Activated T-cell treated with anti-CD3 and anti-CD28 coated beads, Interleukin-2, amount 50 U/mL, for 4 hours (primary cell): Measurements from ENCODE around the gene UNG. TPM values are rescaled to one million over a fixed set of nuclear protein-coding genes. Genes with fewer than 3 reads are reported as not detected.

ENCODE experiments used
- ATAC-seq, 2 donors: fragments of 200-7000 bp; cut with Tn5 transposase; one replicate each; pipeline ENCODE4 v1.10.0; 2021
- DNase-seq: peaks from one replicate; pipeline ENCODE4 v3.0.0-alpha.2; 2020
- H3K27me3 Mint-ChIP-seq: one replicate; pipeline ENCODE4 v1.8.0; 2021; ENCODE audit warnings: low read depth, mixed read lengths
- H3K36me3 Mint-ChIP-seq: one replicate; pipeline ENCODE4 v1.8.0; 2022; ENCODE audit warnings: mixed read lengths; ENCODE audit not compliant: insufficient read depth
- H3K4me1 Mint-ChIP-seq: one replicate; pipeline ENCODE4 v1.8.0; 2021; ENCODE audit warnings: low read depth, mixed read lengths
- H3K4me3 Mint-ChIP-seq: one replicate; pipeline ENCODE4 v1.8.0; 2021; ENCODE audit warnings: mild to moderate bottlenecking, moderate library complexity, mixed read lengths
- H3K9me3 Mint-ChIP-seq: one replicate; pipeline ENCODE4 v1.8.0; 2021; ENCODE audit warnings: mixed read lengths
- total RNA-seq, 3 donors: library from RNA; stranded (reverse); gene quantifications; one replicate each; pipeline ENCODE4 v1.2.1, GENCODE V29; 2021

UNG gene
- total RNA-seq, 3 donors from 2014 or later = 91.9 to 134 (median 117) TPM

DNA sequence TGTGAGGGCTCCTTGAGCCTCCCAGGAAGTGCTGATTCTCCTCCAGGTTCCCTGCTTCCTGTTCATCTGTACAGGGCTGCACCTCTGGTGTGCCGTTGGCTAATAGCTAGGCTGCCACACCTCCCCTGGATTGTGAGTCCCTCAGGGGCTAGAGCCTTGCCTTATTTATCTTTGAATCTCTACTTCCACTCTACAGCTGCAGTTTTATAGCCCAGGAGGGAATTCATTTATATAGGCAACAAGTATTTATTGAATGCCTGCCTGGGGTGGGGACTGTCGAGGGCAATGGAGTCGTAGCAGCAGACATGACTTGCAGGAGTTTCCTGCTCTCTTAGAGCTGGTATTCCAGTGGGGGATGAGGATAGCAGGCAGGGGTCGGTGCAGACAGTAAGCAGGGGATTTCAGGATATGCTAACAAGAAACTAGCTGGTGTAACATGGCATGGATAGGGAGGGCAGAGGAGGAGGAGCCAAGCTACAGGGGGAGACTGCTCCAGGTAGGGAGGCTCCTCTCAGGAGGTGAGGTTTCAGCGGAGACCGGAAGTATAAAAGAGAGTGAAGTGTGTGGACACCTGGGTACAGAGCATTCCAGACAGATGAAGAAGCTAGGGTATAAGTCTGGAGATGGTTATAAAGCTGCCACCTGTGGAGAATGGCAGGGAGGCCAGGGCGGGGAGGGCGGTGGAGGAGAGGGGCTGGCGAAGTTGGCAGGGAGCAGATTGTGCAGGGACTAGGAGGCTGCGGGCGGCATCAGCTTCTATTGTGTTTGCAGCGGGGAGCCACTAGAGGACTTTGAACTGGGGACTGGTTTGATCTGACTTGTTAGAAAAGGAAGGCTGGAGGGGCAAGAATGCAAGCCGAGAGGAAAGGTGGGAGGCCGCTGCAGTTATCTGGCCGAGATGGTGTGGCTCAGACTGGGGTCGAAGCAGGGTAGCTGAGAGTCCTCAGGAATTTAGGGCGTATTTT lies 27.8 kb upstream of the UNG start:
- ATAC-seq = no peak
- Mint-ChIP-seq H3K4me3 (no peak overlapping the region), H3K4me1 (no peaks in the 10 kb centered on the region), H3K27me3 (no peaks in the 10 kb centered on the region), H3K36me3 (peaks cover 31% of the 10 kb centered on the region), H3K9me3 (peaks cover under 1% of the 10 kb centered on the region)
- no peak for DNase-seq

DNA sequence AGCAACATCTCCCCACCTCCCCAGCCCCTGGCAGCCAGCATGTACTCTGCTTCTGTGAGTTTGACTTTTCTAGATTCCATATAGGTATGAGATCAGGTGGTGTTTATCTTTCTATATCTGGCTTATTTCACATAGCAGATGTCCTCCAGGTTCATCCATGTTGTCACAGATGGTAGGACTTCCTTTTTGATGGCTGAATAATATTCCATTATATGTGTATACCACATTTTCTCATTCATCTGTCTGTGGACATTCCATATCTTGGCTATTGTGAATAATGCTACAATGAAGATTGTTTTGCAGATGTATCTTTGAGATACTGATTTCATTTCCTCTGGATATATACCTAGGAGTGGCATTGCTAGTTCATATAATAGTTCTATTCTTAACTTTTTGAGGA lies 22.5 kb upstream of the UNG start:
- peaks cover 56% of the 10 kb centered on the region for H3K36me3 Mint-ChIP-seq
- H3K9me3 Mint-ChIP-seq = peaks cover 14% of the 10 kb centered on the region
- no peak for DNase-seq
- no peak overlapping the region for H3K4me3 Mint-ChIP-seq
- no peaks in the 10 kb centered on the region for H3K4me1 Mint-ChIP-seq
- H3K27me3 Mint-ChIP-seq = no peaks in the 10 kb centered on the region
- ATAC-seq = no peak

DNA sequence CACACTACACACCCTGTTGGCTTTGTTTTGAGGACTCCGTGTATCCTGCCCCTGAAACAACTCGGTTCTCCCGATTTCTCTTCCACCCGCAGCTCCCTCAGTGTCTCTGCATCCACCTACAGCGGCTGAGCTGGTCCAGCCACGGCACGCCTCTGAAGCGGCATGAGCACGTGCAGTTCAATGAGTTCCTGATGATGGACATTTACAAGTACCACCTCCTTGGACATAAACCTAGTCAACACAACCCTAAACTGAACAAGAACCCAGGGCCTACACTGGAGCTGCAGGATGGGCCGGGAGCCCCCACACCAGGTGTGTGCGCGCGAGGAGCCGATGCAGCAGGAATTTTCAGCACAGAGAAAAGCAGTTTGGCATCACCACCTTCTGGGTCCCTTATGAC lies 14.6 kb upstream of the UNG start:
- Mint-ChIP-seq H3K27me3 (no peaks in the 10 kb centered on the region), H3K36me3 (peaks cover 39% of the 10 kb centered on the region), H3K9me3 (peaks cover 10% of the 10 kb centered on the region), H3K4me1 (no peaks in the 10 kb centered on the region), H3K4me3 (no peak overlapping the region)
- ATAC-seq (no peak), DNase-seq (no peak)

DNA sequence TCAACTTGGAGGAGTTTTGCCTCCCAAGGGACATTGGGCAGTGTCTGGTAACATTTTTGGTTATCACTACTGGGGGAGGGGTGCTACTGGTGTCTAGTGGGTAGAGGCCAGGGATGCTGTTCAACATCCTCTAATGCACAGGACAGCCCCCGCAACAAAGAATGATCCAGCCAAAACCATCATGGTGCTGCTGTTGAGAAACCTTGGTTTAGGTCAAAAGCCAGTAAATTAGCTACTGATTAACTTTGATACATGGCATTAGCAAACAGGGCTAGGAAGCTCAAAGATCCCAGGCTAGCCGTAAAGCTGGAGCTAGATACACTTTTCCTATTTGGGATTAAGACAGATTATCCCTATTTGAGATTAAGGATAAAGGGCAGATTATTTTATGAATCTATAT lies 13.0 kb upstream of the UNG start:
- no peaks in the 10 kb centered on the region for H3K27me3 Mint-ChIP-seq
- no peaks in the 10 kb centered on the region for H3K4me1 Mint-ChIP-seq
- H3K9me3 Mint-ChIP-seq = peaks cover 4% of the 10 kb centered on the region
- no peak for DNase-seq
- peaks cover 36% of the 10 kb centered on the region for H3K36me3 Mint-ChIP-seq
- no peak for ATAC-seq
- no peak overlapping the region for H3K4me3 Mint-ChIP-seq

DNA sequence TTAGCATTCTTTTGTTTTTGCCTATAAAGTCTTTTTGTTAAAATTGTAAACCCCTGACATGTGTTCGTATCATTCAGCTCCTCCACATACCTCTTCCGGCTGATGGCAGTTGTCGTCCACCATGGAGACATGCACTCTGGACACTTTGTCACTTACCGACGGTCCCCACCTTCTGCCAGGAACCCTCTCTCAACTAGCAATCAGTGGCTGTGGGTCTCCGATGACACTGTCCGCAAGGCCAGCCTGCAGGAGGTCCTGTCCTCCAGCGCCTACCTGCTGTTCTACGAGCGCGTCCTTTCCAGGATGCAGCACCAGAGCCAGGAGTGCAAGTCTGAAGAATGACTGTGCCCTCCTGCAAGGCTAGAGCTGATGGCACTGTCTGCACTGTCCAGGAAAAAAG lies 11.8 kb upstream of the UNG start:
- H3K27me3 Mint-ChIP-seq = no peaks in the 10 kb centered on the region
- H3K9me3 Mint-ChIP-seq = no peaks in the 10 kb centered on the region
- H3K4me3 Mint-ChIP-seq = no peak overlapping the region
- H3K36me3 Mint-ChIP-seq = peaks cover 29% of the 10 kb centered on the region
- ATAC-seq = no peak
- no peak for DNase-seq
- H3K4me1 Mint-ChIP-seq = peaks cover 4% of the 10 kb centered on the region

DNA sequence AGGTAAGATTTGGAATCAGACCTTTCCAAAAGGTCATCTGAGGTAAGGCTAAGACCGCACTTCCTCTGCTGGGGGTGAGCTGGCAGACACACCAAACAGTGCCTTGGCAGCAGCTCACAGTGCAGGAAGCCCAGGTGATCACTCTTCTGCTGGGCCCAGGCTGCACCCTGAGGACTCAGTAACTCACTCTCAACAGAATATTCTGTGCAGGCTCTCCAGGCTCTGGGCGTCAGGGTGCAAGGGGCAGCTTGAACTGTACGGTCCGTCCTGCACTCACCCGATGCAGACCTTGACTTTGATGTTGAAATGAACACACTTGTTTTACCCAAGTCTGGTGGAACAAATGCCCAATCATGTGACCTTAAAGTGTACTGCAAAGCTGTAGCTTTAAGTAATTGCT lies 10.1 kb upstream of the UNG start:
- Mint-ChIP-seq H3K36me3 (peaks cover 22% of the 10 kb centered on the region), H3K9me3 (no peaks in the 10 kb centered on the region), H3K4me1 (peaks cover 17% of the 10 kb centered on the region), H3K27me3 (no peaks in the 10 kb centered on the region), H3K4me3 (no peak overlapping the region)
- DNase-seq (no peak), ATAC-seq (no peak)

DNA sequence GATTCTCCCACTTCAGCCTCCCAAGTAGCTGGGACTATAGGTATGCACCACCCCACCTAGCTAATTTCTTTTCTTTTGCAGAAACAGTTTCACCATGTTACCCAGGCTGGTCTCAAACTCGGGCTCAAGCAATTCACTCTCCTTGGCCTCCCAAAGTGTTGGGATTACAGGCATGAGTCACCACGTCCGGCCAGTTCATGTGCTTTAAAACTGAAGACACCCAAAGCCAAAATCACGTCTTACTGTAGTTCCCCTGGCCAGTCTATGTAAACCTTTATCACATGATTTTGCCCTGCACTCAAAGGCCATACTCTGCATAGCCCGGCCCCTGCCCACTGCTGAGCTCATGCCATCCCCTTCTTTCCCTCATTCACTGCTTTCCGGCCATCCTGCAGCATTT lies 8.6 kb upstream of the UNG start:
- ATAC-seq = no peak
- H3K9me3 Mint-ChIP-seq = no peaks in the 10 kb centered on the region
- peaks cover 24% of the 10 kb centered on the region for H3K36me3 Mint-ChIP-seq
- H3K4me3 Mint-ChIP-seq = no peak overlapping the region
- DNase-seq = no peak
- no peaks in the 10 kb centered on the region for H3K27me3 Mint-ChIP-seq
- H3K4me1 Mint-ChIP-seq = peaks cover 32% of the 10 kb centered on the region

DNA sequence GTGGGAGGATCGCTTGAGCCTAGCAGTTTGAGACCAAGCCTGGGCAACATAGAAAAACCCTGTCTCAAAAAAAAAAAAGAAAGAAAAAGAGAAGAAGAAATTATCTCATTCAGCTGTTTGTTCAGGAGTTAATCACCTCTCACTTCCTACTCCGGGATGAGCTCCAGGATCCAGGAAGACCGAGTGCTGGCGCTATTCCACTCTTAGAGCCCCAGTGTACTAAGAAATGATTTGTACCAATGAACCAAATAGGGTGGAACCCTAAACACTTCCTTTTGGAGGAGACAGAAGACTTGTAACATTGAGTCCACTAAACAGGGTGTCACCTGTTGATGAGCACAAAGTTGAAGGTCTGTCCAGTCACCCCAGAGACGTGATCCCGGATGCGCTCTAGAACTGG lies 7.7 kb upstream of the UNG start:
- Mint-ChIP-seq H3K4me3 (no peak overlapping the region), H3K36me3 (peaks cover 24% of the 10 kb centered on the region), H3K9me3 (no peaks in the 10 kb centered on the region), H3K4me1 (peaks cover 33% of the 10 kb centered on the region), H3K27me3 (no peaks in the 10 kb centered on the region)
- DNase-seq = no peak
- ATAC-seq = no peak

DNA sequence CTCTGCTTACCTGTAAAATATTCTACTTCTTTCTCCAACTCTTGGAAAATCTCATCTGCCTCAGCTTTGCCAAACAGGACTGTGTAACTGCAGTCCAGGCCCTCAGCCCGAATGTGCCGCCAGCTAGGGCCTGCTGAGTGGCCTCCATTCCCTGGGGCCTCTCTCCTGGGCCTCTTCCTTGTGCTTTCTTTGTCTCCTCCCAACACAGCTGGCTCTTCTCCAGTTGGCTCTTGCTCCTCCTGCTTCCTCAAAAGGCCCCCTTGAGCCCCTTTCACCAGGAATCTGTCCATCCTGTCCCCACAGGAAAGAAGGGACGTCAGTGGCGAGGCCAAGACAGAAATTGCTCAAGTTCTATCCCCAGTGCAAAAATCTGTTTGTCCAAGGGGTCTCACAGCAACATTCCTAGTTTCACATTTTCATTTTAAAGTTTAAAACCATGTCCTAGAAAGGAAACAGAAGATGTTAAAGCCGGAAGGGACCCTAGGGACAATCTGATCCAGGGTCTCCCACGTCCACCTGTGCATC lies 4.8 kb upstream of the UNG start:
- no peaks in the 10 kb centered on the region for H3K9me3 Mint-ChIP-seq

DNA sequence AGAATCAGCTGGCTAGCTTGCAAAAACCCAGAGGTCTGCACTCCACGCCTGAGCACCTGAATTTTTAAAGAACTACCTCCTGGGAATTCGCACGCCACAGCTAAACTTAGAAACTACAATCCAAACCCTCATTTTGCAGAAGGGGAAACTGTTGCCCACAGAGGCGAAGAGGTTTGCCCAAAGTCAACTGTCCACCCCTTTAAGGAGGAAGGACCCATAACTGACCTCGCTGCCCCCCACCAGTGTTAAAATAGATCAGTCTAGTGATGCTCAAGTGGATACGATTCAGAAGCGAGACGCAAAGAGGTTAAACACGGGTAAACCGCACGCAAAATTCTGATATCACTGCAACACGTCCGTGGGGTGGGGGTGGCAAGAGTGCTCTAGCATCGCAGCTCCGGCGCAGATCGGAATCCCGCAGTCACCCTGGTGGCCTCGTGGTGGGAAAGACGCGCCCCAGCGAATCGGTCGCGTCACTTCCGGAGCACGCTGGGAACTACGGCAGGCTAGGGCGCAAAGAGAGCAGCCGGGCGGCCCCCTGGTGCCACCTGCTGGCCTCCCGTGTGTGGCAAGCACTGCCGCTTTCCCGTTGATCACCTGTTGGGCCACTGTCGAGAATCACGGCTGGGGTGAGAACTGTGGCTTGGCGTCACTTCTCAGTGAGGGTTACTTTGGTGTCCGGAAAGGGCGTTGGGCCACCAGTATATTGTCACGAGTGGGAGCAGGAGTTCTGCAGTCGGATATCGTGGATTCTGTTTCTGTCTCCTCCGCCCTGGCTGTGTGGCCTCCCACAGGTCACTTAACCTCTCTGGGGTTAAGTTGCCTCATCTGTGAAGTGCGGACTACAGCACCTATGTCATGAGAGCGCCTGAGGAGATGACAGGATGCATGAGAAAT lies 4.1 kb upstream of the UNG start, which contains the start of gene ALKBH2:
TSS of gene ALKBH2 (minus strand) at position 451 of the 897 bp plus-strand sequence. CDS start 686 bp downstream, outside the sequence.
- peak within 1 kb of the TSS; percentile 87 for H3K4me3 Mint-ChIP-seq
- H3K9me3 Mint-ChIP-seq = no peaks in the 10 kb centered on the region
- peaks cover 14% of the 10 kb centered on the region for H3K36me3 Mint-ChIP-seq
- no peaks in the 10 kb centered on the region for H3K27me3 Mint-ChIP-seq
- H3K4me1 Mint-ChIP-seq = peaks cover 33% of the 10 kb centered on the region
- ATAC-seq = peak; percentile 67 to 69
- peak; percentile 95 for DNase-seq

More for the DNA sequence above, 4.8 kb upstream of the UNG start:
- Mint-ChIP-seq H3K4me3 (peak overlapping the region; percentile 87), H3K27me3 (no peaks in the 10 kb centered on the region), H3K4me1 (peaks cover 33% of the 10 kb centered on the region), H3K36me3 (peaks cover 14% of the 10 kb centered on the region)
- no peak for ATAC-seq
- DNase-seq = no peak

DNA sequence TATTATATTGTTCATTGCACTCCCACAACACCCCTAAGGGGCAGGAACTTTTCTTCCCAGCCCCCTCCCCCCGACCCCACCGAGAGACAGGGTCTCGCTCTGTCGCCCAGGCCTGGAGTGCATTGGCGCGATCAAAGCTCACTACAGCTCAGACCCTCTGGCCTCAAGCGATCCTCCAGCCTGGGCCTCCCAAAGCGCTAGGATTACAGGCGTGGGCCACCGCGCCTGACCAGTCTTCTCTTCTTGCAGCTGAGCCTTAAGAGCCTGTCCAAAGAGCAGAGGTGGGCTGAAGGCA lies 310 bp upstream of the UNG start:
- ATAC-seq = no peak
- H3K4me3 Mint-ChIP-seq = peak overlapping the region; percentile 83
- no peaks in the 10 kb centered on the region for H3K27me3 Mint-ChIP-seq
- H3K4me1 Mint-ChIP-seq = peaks cover 40% of the 10 kb centered on the region
- no peaks in the 10 kb centered on the region for H3K9me3 Mint-ChIP-seq
- DNase-seq = no peak
- peaks cover 19% of the 10 kb centered on the region for H3K36me3 Mint-ChIP-seq

DNA sequence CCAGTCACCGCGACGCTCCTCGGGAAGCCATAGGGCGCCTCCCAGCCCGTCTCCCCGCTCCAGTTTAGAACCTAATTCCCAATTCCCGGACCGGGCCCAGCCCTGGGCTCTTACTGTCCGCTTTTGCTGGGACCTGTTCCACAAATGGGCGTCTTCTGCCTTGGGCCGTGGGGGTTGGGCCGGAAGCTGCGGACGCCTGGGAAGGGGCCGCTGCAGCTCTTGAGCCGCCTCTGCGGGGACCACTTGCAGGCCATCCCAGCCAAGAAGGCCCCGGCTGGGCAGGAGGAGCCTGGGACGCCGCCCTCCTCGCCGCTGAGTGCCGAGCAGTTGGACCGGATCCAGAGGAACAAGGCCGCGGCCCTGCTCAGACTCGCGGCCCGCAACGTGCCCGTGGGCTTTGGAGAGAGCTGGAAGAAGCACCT lies 797 bp downstream of the UNG start:
- no peaks in the 10 kb centered on the region for H3K9me3 Mint-ChIP-seq
- peaks cover 28% of the 10 kb centered on the region for H3K4me1 Mint-ChIP-seq
- peaks cover 15% of the 10 kb centered on the region for H3K36me3 Mint-ChIP-seq
- no peak for DNase-seq
- H3K27me3 Mint-ChIP-seq = no peaks in the 10 kb centered on the region
- ATAC-seq = peak; percentile 19 to 24
- H3K4me3 Mint-ChIP-seq = peak overlapping the region; percentile 83

DNA sequence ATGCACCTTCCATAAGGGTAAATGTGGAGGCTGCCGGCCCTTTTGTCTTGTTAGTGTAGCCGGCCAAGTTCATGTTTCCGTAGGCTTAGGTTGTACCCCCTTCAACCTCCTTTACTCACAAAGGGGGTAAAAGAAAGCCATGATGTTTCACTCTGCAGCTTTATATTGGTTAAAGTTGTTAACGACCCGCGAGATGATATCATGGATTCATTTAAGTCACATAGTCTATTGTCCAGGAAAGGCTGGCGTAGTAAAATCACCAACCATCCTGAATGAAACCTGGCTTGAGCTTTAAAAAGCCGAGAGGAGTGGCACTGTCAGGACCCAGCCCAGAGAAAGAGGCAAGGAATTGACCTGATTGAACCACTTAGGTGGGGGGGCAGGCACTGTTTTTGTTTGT lies 1.3 kb downstream of the UNG start:
- Mint-ChIP-seq H3K27me3 (no peaks in the 10 kb centered on the region), H3K4me3 (peak overlapping the region; percentile 83), H3K9me3 (no peaks in the 10 kb centered on the region), H3K4me1 (peaks cover 25% of the 10 kb centered on the region), H3K36me3 (peaks cover 18% of the 10 kb centered on the region)
- DNase-seq (no peak), ATAC-seq (peak in 1 of 2 donors; percentile 0)

DNA sequence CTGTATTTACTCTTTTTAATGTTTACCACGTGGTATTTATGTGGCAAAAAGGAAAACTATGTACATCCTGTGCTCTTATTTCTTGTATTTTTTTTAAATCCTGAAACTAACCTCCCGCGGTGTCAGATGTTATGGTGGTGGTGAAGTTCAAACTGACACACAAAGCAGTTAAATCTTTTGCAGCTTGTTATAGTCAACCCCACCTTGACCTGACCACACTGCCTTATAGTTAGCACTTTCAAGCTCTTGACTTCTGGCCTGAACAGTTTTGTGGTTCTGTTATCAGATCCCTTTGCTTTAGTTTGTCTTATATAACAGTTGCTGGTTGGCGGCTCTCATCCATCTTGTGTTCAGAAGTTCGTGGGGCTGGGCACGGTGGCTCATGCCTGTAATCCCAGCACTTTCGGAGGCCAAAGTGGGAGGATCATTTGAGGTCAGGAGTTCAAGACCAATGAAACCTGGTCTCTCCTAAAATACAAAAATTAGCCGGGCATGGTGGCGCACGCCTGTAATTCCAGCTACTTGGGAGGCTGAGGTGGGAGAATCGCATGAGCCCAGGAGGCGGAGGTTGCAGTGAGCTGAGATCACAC lies 2.1 kb downstream of the UNG start:
- no peak for DNase-seq
- Mint-ChIP-seq H3K4me3 (peak overlapping the region; percentile 83), H3K27me3 (no peaks in the 10 kb centered on the region), H3K4me1 (peaks cover 22% of the 10 kb centered on the region), H3K36me3 (peaks cover 18% of the 10 kb centered on the region), H3K9me3 (no peaks in the 10 kb centered on the region)
- no peak for ATAC-seq
